Fibroblast of pulmonary artery (primary cell): ENCODE data around the gene FAXDC2.

Experiments
- DNase-seq: peaks from one replicate; pipeline ENCODE4 v3.0.0-alpha.2; 2010; ENCODE audit warnings: low read depth
- H3K4me3 ChIP-seq: replicated peaks from 2 replicates; pipeline ENCODE4 v1.5.1; 2011; ENCODE audit warnings: low read depth, mild to moderate bottlenecking, control low read depth, low read length, moderate library complexity
- TF ChIP-seq, protein P1 (sequence below): IDR thresholded peaks from 2 replicates; pipeline ENCODE4 v1.5.1; 2011; ENCODE audit warnings: mild to moderate bottlenecking, control low read depth, low read length, inconsistent platforms; ENCODE audit errors: missing control alignments

FAXDC2 gene

DNA sequence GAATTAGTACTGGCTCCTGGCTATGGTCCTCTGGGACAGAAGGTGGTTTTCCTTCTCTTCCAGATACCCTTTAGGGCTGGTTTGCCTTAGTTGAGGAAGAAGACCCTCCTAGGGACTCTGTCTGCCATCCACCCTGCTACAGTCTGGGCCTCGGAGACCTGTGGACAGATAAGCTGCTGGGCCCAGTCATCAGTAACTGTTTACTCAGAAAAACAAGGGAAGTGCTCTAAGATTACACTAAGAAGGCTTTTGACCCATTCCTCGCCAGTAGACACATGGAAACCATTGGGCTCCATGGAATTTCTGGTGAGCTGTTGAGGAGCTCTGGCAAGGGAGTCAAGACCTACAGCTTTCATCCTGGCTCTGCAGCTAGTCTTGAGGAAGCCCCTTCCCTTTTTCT is 64.0 kb downstream of the FAXDC2 start:
- no peak overlapping the region for H3K4me3 ChIP-seq
- TF ChIP-seq, protein P1, sequence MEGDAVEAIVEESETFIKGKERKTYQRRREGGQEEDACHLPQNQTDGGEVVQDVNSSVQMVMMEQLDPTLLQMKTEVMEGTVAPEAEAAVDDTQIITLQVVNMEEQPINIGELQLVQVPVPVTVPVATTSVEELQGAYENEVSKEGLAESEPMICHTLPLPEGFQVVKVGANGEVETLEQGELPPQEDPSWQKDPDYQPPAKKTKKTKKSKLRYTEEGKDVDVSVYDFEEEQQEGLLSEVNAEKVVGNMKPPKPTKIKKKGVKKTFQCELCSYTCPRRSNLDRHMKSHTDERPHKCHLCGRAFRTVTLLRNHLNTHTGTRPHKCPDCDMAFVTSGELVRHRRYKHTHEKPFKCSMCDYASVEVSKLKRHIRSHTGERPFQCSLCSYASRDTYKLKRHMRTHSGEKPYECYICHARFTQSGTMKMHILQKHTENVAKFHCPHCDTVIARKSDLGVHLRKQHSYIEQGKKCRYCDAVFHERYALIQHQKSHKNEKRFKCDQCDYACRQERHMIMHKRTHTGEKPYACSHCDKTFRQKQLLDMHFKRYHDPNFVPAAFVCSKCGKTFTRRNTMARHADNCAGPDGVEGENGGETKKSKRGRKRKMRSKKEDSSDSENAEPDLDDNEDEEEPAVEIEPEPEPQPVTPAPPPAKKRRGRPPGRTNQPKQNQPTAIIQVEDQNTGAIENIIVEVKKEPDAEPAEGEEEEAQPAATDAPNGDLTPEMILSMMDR: no peak
- peak; percentile 35 for DNase-seq

DNA sequence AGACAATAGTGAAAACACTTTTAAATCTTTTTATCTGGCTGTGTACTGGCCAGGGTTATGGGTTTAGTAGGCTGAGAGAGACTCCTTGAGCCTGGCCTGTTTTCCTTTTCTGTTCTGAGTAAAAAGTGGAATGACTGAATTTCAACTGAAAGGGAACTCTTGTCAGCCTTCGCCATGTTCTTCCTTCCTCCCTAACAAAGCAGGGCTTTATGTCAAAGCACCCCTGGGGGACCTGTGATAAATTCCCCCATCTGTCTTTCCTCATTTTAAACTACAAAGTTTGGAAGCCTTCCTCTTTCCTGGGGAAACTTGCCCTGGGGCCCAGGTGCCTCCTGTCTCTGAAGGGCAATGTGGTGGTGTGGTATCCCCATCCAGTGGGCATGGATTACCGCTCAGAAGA is 65.5 kb downstream of the FAXDC2 start:
- TF ChIP-seq, protein P1: no peak
- H3K4me3 ChIP-seq: no peak overlapping the region
- no peak for DNase-seq

GRCh38 chr5:154783774-154784460 is 66.5 kb downstream of the FAXDC2 start:
- peak; percentile 30 for DNase-seq
- H3K4me3 ChIP-seq: no peak overlapping the region
- TF ChIP-seq, protein P1: no peak

DNA sequence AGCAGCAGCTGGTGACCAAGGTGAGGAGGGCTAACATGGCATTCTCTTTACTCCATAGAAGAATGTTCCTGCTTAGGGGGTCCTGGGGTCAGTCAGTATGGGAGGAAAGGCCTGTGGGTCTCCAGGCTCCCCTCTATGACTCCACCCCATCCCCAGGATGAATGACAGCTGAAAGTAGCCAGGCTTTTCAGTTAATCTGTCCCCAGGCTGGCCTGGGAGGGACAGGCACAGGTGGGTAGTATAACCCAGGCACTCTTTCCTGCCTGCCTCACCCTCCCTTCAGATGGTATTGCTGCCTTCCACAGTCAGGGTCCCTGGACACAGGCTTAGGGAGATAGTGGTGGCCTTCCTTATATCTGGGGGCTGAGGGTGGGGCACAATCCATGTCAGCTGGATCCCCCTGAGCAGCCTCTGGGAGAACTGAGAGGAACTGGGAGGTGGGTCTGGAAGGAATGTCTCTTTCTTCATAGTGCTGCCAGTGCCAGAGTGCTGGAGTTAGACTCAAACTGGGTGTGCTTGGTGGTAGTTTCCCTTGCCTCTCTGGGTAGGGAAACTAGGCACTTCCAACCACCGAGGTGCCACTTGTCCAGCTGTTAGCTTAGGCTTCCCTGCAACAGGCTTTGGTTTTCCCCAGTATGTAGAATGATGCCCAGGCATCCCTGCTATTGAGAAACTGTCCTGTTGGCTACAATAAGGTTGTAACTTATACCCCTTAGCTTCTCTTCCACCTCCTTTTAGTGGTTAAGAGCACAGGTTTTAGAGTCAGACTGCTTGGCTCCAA is 67.4 kb downstream of the FAXDC2 start:
- no peak overlapping the region for H3K4me3 ChIP-seq
- DNase-seq: no peak
- TF ChIP-seq, protein P1: no peak

DNA sequence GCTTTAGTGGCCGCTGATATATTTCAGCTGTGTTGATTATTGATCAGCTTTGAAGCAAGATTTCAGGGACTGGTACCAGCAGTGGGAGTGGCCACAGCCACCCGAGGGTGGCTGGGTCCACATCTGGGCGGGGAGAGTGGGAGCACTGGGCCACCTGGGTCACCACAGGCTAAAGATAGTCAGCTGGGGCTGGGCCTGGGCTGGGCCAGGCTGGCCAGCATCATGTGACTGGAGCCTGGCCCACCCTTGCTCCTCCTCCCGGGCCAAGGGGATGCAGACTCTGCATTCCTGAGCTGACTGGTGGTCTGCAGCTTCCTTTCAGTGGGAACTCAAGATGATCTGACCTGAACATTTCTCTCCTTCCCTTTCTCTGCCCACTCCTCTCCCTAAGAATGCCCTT is 68.1 kb downstream of the FAXDC2 start:
- TF ChIP-seq, protein P1: no peak
- DNase-seq: no peak

GRCh38 chr5:154780128-154780527 is 70.3 kb downstream of the FAXDC2 start:
- H3K4me3 ChIP-seq: no peak overlapping the region
- TF ChIP-seq, protein P1: no peak
- no peak for DNase-seq

More for the DNA sequence above, 68.1 kb downstream of the FAXDC2 start:
- H3K4me3 ChIP-seq: no peak overlapping the region
